Hepatocyte (in vitro differentiated cells): ENCODE results near the gene ATF7.

Experiments
- EZH2 ChIP-seq: fragments of 200-600 bp; sonication (generic); IDR thresholded peaks from 2 replicates; pipeline ENCODE4 v1.6.1; 2016; ENCODE audit warnings: antibody characterized with exemption, mild to moderate bottlenecking, borderline replicate concordance
- TF ChIP-seq, protein P1 (sequence below): fragments of 200-600 bp; sonication (generic); IDR thresholded peaks from 2 replicates; pipeline ENCODE4 v1.5.1; 2016; ENCODE audit warnings: antibody characterized with exemption, mild to moderate bottlenecking; ENCODE audit not compliant: poor library complexity

DNA sequence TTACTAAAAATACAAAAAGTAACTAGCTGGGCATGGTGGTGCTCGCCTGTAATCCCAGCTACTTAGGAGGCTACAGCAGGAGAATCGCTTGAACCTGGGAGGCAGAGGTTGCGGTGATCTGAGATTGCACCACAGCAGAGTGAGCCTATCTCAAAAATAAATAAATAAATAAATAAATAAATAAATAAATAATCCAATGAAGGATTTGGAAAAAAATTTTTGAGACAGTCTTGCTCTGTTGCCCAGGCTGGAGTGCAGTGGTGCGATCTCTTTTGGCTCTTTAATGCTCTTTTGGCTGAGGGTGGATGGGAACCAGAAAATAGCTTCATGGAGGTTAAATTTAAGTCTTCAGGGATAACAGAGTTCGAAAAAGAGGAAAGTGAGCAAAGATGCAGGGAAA is 38.0 kb upstream of the ATF7 start:
- TF ChIP-seq, protein P1, sequence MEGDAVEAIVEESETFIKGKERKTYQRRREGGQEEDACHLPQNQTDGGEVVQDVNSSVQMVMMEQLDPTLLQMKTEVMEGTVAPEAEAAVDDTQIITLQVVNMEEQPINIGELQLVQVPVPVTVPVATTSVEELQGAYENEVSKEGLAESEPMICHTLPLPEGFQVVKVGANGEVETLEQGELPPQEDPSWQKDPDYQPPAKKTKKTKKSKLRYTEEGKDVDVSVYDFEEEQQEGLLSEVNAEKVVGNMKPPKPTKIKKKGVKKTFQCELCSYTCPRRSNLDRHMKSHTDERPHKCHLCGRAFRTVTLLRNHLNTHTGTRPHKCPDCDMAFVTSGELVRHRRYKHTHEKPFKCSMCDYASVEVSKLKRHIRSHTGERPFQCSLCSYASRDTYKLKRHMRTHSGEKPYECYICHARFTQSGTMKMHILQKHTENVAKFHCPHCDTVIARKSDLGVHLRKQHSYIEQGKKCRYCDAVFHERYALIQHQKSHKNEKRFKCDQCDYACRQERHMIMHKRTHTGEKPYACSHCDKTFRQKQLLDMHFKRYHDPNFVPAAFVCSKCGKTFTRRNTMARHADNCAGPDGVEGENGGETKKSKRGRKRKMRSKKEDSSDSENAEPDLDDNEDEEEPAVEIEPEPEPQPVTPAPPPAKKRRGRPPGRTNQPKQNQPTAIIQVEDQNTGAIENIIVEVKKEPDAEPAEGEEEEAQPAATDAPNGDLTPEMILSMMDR, result no peak
- no peak for TF ChIP-seq EZH2
